MCF 10A (cell line): ENCODE measurements around the gene MSANTD1. TPM values are rescaled to one million over a fixed set of nuclear protein-coding genes. Genes with fewer than 3 reads are reported as not detected.

Experiments
- Bru-seq: library from RNA; stranded (reverse); fragments of 400-500 nt; gene quantifications from one replicate; lab custom pipeline; 2021; lab: Mats Ljungman, UMichigan
- BruChase-seq, 2 experiments: library from RNA; stranded (reverse); fragments of 400-500 nt; gene quantifications; one replicate each; lab custom pipeline; 2021; lab: Mats Ljungman, UMichigan
- BruUV-seq: library from RNA; stranded (reverse); fragments of 400-500 nt; replicated peaks from 2 replicates; lab custom pipeline; 2021; lab: Mats Ljungman, UMichigan
- CTCF ChIA-PET: fragments of 300-600 bp; sonication (Branson Sonifier 250); formaldehyde crosslinking; extraction: SDS; loops from one replicate; lab custom pipeline; 2021; ENCODE audit warnings: antibody characterized with exemption, inconsistent platforms; lab: Yijun Ruan, JAX
- POLR2A ChIA-PET: fragments of 300-600, 350-650 bp; sonication (Branson Sonifier 250); formaldehyde crosslinking; extraction: SDS; loops from one replicate; lab custom pipeline; 2020; ENCODE audit warnings: antibody characterized with exemption, inconsistent platforms; lab: Yijun Ruan, JAX
- DNase-seq: peaks from one replicate; pipeline ENCODE4 v3.0.0-alpha.2; 2018; ENCODE audit not compliant: unreplicated experiment
- H3K27ac Mint-ChIP-seq: one replicate; pipeline ENCODE4 v1.8.0; 2022; ENCODE audit warnings: mild to moderate bottlenecking, low read depth, mixed read lengths; ENCODE audit not compliant: unreplicated experiment
- H3K27me3 Mint-ChIP-seq: one replicate; pipeline ENCODE4 v1.8.0; 2022; ENCODE audit warnings: mixed read lengths; ENCODE audit not compliant: insufficient read depth, unreplicated experiment
- H3K36me3 Mint-ChIP-seq: one replicate; pipeline ENCODE4 v1.8.0; 2022; ENCODE audit warnings: mild to moderate bottlenecking, moderate library complexity, mixed read lengths; ENCODE audit not compliant: insufficient read depth, unreplicated experiment
- H3K4me1 Mint-ChIP-seq: one replicate; pipeline ENCODE4 v1.8.0; 2022; ENCODE audit warnings: mixed read lengths; ENCODE audit not compliant: insufficient read depth, unreplicated experiment
- H3K4me3 Mint-ChIP-seq: one replicate; pipeline ENCODE4 v1.8.0; 2022; ENCODE audit warnings: mild to moderate bottlenecking, moderate library complexity, mixed read lengths; ENCODE audit not compliant: unreplicated experiment
- H3K9me3 Mint-ChIP-seq: one replicate; pipeline ENCODE4 v1.8.0; 2022; ENCODE audit warnings: mixed read lengths; ENCODE audit not compliant: unreplicated experiment
- CTCF ChIP-seq: fragments of 200-600 bp; IDR thresholded peaks from one replicate; pipeline ENCODE4 v1.8.0; 2022; ENCODE audit warnings: antibody characterized with exemption, mild to moderate bottlenecking; ENCODE audit not compliant: unreplicated experiment
- intact Hi-C: fragments of 100-400 bp; cut with micrococcal nuclease; formaldehyde crosslinking; loops from 2 replicates; pipeline ENCODE4 v1.14.1; 2022
- long read RNA-seq: library from polyadenylated mRNA; stranded (forward); transcript quantifications from one replicate; pipeline ENCODE4 v2.0.0, GENCODE V29; 2022
- total RNA-seq: library from RNA; stranded (reverse); gene quantifications from 2 replicates; pipeline ENCODE4 v1.2.3, GENCODE V29; 2022

MSANTD1 gene
- total RNA-seq = 0.37 and 0.66 TPM in 2 replicates
- percentile 34 among the genes with signal in this experiment for Bru-seq, nascent RNA
- BruChase-seq, experiment 1, labeled RNA remaining after a 6-hour chase = percentile 56 among the genes with signal in this experiment
- BruChase-seq, experiment 2, labeled RNA remaining after a 2-hour chase = percentile 48 among the genes with signal in this experiment
- long read RNA-seq = 0 reads

DNA sequence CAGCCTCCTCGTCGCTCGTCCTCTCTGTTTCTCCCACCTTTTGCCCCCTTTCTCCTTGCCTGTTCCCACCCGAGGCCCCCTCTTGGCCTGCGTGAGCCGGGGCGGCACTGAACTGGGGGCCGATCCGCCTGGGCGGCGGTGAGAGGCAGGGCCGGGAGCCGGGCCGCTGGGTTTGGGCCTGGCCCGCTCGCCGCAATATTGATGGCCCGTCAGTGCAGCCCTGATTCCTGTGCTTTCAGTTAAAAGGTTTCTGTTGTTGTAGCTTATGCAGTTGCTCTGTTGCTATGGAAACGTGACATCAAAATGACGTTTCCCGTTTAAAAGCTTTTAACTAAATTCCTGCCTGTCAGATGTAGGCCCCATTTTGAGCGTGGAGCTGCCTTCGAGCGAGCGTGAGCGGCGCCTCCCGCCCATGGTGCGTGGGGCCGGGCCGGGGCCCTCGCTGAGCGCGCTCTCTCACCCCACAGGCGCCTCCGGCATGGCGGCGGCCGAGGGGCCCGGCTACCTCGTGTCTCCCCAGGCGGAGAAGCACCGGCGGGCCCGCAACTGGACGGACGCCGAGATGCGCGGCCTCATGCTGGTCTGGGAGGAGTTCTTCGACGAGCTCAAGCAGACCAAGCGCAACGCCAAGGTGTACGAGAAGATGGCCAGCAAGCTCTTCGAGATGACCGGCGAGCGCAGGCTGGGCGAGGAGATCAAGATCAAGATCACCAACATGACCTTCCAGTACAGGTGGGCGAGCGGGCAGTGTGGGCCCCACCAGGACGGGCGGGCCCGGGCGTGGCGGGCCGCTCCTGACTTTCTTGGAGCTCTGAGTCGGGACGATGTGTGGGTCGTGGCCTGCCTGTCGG lies at the start of gene MSANTD1:
Gene MSANTD1, plus strand, starts transcription at position 349 of the 851 bp plus-strand sequence. Its CDS starts 64 bp downstream, at position 413.
- no peak within 1 kb of the TSS for H3K27ac Mint-ChIP-seq

DNA sequence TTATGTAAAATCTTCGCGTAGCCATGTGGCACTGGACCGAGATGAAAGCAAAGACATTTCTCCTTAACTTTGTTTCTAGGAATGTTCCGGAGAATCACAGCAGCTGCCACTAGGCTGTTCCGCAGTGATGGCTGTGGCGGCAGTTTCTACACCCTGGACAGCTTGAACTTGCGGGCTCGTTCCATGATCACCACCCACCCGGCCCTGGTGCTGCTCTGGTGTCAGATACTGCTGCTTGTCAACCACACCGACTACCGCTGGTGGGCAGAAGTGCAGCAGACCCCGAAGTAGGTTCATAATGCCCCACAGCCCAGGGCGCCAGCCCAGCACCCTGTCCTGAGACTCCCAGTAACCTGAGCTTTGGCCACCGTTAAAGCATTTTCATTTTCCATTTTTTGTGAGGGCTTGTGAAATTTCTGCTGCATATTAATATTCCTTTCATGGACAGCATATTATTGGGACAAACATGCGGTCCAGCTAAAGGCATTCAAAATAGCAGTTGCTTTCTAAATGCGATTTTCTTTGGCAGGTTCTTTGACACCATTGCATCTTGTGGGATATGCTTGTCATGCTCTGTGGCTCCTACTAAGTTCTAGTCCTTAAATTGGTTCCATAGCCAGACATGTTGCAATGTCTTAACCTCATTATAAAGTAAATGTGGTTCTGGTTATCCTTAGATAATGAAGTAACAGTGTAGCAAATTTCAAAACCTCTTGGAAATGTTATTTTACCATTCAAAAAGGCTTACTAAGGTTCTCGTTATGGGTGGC lies 49.1 kb upstream of the MSANTD1 start:
- DNase-seq = no peak
- no peak overlapping the region for H3K4me3 Mint-ChIP-seq
- H3K36me3 Mint-ChIP-seq = peaks cover 64% of the 10 kb centered on the region
- no peak for TF ChIP-seq CTCF
- no peaks in the 10 kb centered on the region for H3K9me3 Mint-ChIP-seq
- no peaks in the 10 kb centered on the region for H3K4me1 Mint-ChIP-seq
- no TSS peak for BruUV-seq
- H3K27me3 Mint-ChIP-seq = no peaks in the 10 kb centered on the region
- H3K27ac Mint-ChIP-seq = no peak overlapping the region
- intact Hi-C loops = loop anchor here (10.0 kb wide), 1 partner anchor 745 kb away; no protein-coding TSS in a partner anchor
- ChIA-PET POLR2A (no interaction called here), CTCF (interaction anchor here (0.7 kb wide), 1 partner anchor 40 kb away, joined by 3 read pairs; no protein-coding TSS in a partner anchor)

More for the DNA sequence above, at the start of gene MSANTD1:
- no peaks in the 10 kb centered on the region for H3K4me1 Mint-ChIP-seq
- BruUV-seq = no TSS peak
- no peaks in the 10 kb centered on the region for H3K36me3 Mint-ChIP-seq
- H3K9me3 Mint-ChIP-seq = no peaks in the 10 kb centered on the region
- CTCF ChIA-PET = interaction anchor here (0.6 kb wide), 1 partner anchor 18 kb away, joined by 3 read pairs; no protein-coding TSS in a partner anchor
- POLR2A ChIA-PET = no interaction called here
- intact Hi-C loops = no loop called here
- no peak for DNase-seq
- no peaks in the 10 kb centered on the region for H3K27me3 Mint-ChIP-seq
- TF ChIP-seq CTCF = no peak
- no peak within 1 kb of the TSS for H3K4me3 Mint-ChIP-seq

- intact Hi-C loops = no loop called here
- CTCF ChIA-PET = interaction anchor here (0.7 kb wide), 1 partner anchor 39 kb away, joined by 3 read pairs; no protein-coding TSS in a partner anchor
- BruUV-seq = no TSS peak
Observed at GRCh38 chr4:3200423-3201090, 48.4 kb upstream of the MSANTD1 start.

More at GRCh38 chr4:3200423-3201090, 48.4 kb upstream of the MSANTD1 start:
- Mint-ChIP-seq H3K9me3 (no peaks in the 10 kb centered on the region), H3K27me3 (no peaks in the 10 kb centered on the region), H3K4me1 (no peaks in the 10 kb centered on the region), H3K27ac (no peak overlapping the region), H3K4me3 (no peak overlapping the region), H3K36me3 (peaks cover 58% of the 10 kb centered on the region)
- POLR2A ChIA-PET = no interaction called here
- TF ChIP-seq CTCF = no peak
- no peak for DNase-seq
